WERI-Rb-1 (cell line): ENCODE results near the gene PSG6.
A peak's percentile ranks its signal among the peaks of the same experiment; 100 is the strongest.
"Not testable (repeated sequence)": the region's sequence is repeated elsewhere in the genome, so short reads cannot be mapped to it uniquely, and the experiment has no call there.

Source experiments
- DNase-seq: peaks from one replicate; pipeline ENCODE4 v3.0.0-alpha.2; 2020
- H3K27ac ChIP-seq: fragments of 250-450 bp; sonication (Bioruptor Pico); 2 replicates; pipeline ENCODE4 v1.5.1; 2020; ENCODE audit warnings: mild to moderate bottlenecking, moderate library complexity
- H3K27me3 ChIP-seq: fragments of 250-450 bp; sonication (Bioruptor Pico); 2 replicates; pipeline ENCODE4 v1.5.1; 2021; ENCODE audit warnings: mild to moderate bottlenecking, low read depth, moderate library complexity; ENCODE audit not compliant: insufficient read depth, severe bottlenecking
- H3K36me3 ChIP-seq: fragments of 250-450 bp; sonication (Bioruptor Pico); 2 replicates; pipeline ENCODE4 v1.5.1; 2020; ENCODE audit warnings: mild to moderate bottlenecking, moderate library complexity
- H3K4me3 ChIP-seq: 2 replicates; pipeline ENCODE4 v1.5.1; 2011; ENCODE audit warnings: low read depth, mild to moderate bottlenecking, control low read depth, low read length
- H3K9me3 ChIP-seq: fragments of 250-450 bp; sonication (Bioruptor Pico); 2 replicates; pipeline ENCODE4 v1.5.1; 2021; ENCODE audit warnings: mild to moderate bottlenecking, moderate library complexity; ENCODE audit not compliant: severe bottlenecking
- CTCF ChIP-seq: IDR thresholded peaks from 2 replicates; pipeline ENCODE4 v1.5.1; 2011; ENCODE audit warnings: low read depth, mild to moderate bottlenecking, control low read depth, inconsistent platforms, low read length

PSG6 gene

DNA sequence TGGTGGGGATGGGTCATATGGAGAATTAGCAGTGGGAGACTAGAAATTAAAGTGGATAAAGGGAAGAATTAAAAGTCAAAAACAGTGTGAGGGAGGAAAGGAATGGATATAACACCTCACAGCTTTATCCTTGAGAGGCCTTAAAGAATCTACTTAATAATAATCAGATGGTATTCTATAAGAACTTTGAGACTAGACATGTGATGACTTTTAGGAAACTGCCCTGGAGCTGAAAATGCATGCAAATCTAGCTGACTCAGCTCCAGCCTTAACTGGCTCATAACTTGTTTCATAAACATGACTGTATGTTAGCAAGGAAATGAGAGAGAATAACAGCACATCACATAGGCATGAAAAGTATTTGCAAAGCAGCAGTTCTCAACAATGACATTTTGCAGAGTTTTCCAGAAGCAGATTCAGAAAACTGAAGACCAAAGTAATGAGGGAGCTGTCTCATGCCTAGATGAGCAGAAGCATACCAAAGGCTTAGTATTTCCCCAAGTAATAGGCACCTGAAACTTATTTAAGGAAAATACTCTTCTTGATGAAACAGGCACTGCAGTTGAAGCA lies 29.7 kb downstream of the PSG6 start:
- H3K27ac ChIP-seq, H3K4me3 ChIP-seq, DNase-seq, H3K36me3 ChIP-seq, H3K9me3 ChIP-seq: not testable (repeated sequence)
- peaks cover 38% of the 10 kb centered on the region for H3K27me3 ChIP-seq

GRCh38 chr19:42882730-42883129 lies 35.0 kb downstream of the PSG6 start:
- not testable (repeated sequence) for H3K9me3 ChIP-seq, H3K36me3 ChIP-seq, H3K4me3 ChIP-seq, H3K27ac ChIP-seq, DNase-seq
- H3K27me3 ChIP-seq: peaks cover 27% of the 10 kb centered on the region

DNA sequence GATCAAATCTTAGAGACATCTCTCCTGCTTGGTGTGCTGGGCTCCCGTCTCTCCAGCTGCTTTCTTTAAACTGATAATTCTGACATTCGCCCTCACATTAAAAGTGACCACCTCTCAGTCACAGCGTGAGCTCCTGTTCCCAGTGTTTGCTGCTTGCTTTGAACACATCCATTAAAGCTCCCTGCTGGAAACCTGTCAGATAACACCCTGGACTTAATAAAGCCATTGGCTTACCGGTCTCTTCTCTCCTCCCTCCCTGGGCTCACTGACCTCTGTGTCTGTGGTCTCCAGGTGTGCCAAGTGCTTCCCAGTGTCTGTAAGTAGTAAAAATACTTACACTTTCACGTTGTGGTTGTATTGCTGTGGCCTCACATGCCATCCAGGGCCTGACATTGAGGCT lies 35.7 kb downstream of the PSG6 start:
- not testable (repeated sequence) for H3K9me3 ChIP-seq, DNase-seq, H3K27ac ChIP-seq, H3K36me3 ChIP-seq, H3K4me3 ChIP-seq
- peaks cover 28% of the 10 kb centered on the region for H3K27me3 ChIP-seq

DNA sequence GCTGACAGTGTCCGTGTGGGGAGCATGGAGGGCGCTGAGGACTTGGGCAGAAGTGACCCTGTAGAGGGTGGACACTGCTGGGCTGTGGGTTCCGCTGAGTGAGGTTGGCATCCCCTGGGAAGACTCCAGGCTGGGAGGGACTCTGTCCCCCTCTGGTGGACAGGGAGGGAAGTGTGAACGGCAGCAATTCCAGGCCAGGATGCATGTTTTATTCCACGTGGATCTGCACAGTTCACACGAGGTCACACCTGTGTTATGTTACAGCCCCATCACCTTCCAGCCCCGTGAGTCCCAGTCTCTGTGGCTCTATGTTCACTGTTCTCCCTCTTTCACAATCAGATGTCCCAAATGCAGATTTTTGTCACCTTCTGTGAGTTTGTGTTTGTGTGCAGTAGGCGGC lies 36.4 kb downstream of the PSG6 start:
- DNase-seq, H3K9me3 ChIP-seq, H3K4me3 ChIP-seq, H3K27ac ChIP-seq, H3K36me3 ChIP-seq: not testable (repeated sequence)
- peaks cover 30% of the 10 kb centered on the region for H3K27me3 ChIP-seq
- peak; percentile 64 for TF ChIP-seq CTCF

DNA sequence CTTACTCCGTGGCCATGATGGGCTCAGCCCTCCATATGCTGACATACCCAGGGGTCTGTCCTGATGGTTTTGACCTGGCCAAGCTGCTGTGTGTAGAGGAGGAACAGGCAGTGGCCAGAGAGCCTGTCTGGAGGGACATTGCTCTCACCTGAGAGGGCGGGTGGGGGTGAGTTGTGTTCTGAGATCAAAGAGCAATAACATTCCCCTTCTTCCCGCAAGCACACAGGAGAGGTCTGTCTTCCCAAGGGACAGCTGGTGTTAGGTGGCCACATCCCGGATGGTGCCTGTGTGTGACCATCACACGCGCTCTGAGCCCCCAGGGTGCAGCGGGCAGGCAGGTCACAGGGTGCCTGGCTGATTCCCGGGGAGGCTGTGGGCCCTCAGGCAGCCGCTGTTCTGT lies 37.1 kb downstream of the PSG6 start:
- not testable (repeated sequence) for H3K4me3 ChIP-seq, H3K36me3 ChIP-seq, DNase-seq, H3K27ac ChIP-seq, H3K9me3 ChIP-seq
- H3K27me3 ChIP-seq: peaks cover 28% of the 10 kb centered on the region

- TF ChIP-seq CTCF: no peak
- H3K27me3 ChIP-seq: peaks cover 31% of the 10 kb centered on the region
- H3K36me3 ChIP-seq: no peaks in the 10 kb centered on the region
- DNase-seq: no peak
- no peak within 1 kb of the TSS for H3K4me3 ChIP-seq
- no peaks in the 10 kb centered on the region for H3K9me3 ChIP-seq
- no peak within 1 kb of the TSS for H3K27ac ChIP-seq
Measured at GRCh38 chr19:42879613-42880012, 38.1 kb downstream of the PSG6 start, which contains the start of gene PSG1. Gene PSG1, minus strand, starts transcription at chr19:42879713. Its CDS starts 132 bp downstream, at chr19:42879581.

GRCh38 chr19:42876596-42876995 lies 41.1 kb downstream of the PSG6 start:
- not testable (repeated sequence) for H3K4me3 ChIP-seq, H3K27ac ChIP-seq, DNase-seq, H3K36me3 ChIP-seq, H3K9me3 ChIP-seq
- H3K27me3 ChIP-seq: peaks cover 32% of the 10 kb centered on the region

DNA sequence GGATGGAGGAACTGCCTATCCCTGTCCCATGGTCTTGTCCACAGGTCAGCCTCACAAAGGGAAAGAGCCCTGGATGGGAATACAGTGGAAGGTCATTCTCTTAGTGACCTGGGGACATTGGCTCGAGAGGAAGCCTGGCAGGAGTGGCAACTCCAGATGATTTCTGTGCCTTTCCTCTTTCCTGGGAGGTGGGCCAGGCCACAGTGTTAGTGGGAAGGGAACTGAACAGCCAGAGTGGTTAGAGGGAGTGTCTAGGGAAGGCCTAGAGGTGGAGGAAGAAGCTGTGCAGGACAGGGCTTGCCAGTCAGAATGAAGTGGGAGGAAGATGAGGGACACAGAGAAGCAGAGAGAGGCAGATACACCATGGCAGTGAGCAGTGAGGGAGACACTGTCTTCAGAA lies 41.8 kb downstream of the PSG6 start:
- not testable (repeated sequence) for DNase-seq, H3K4me3 ChIP-seq, H3K36me3 ChIP-seq, H3K27ac ChIP-seq, H3K9me3 ChIP-seq
- peaks cover 29% of the 10 kb centered on the region for H3K27me3 ChIP-seq

DNA sequence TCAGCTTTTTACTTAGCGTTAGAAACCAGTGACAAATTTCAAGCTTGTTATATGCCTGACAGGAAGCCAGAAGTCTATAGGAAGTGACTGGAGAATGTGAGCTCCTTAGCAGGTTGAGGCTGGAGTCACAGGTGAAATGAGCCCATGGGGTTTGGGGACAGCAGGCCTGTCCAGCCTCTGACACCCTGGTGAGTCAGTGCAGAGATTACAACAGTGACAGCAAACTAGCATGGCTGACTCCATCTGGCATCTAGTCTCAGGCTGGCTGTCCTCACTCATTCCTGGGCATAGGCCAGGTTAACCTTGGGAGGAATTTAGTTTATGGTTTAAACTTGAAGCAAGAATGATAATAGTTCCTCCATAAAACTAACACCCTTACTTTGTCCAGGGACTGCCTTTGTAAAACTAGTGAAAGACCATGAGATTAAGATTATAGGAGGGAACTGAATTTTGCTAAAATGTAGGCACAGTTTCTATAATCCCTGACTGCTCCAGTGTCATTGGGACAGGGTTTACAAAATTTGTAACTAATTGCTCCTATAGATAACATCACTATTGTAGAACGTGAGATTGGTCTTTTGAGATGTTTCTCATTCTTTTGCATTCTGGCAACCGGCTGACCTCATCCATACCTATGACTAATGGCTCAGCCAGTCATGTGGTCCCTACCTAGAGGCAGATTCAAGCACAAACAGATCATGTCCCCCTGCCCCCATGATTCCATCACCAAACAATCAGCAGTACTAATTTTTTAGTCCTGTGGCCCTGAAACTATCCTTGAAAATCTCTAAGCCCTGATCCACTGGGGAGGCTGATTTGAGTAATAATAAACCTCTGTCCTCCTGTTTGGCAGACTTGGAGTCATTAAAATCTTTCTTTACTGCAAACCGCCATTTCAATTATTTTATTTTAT lies 42.5 kb downstream of the PSG6 start:
- H3K27ac ChIP-seq, H3K9me3 ChIP-seq, DNase-seq, H3K36me3 ChIP-seq, H3K4me3 ChIP-seq: not testable (repeated sequence)
- H3K27me3 ChIP-seq: peaks cover 27% of the 10 kb centered on the region

GRCh38 chr19:42874136-42874535 lies 43.6 kb downstream of the PSG6 start:
- H3K27me3 ChIP-seq: peaks cover 27% of the 10 kb centered on the region
- H3K36me3 ChIP-seq, H3K4me3 ChIP-seq, H3K27ac ChIP-seq, H3K9me3 ChIP-seq, DNase-seq: not testable (repeated sequence)
